Right lobe of liver (tissue), 4 donors: ENCODE data around the gene FURIN.

Experiments
- POLR2A ChIP-seq: fragments of 450-650 bp; IDR thresholded peaks from one replicate; pipeline ENCODE4 v1.6.1; 2017; ENCODE audit warnings: antibody characterized with exemption, mild to moderate bottlenecking
- TF ChIP-seq, protein P1 (sequence below), 4 donors: fragments of 200-600 bp in 3 of 4; fragments of 450-650 bp in 1 of 4; IDR thresholded peaks; one replicate each; pipeline versions ENCODE4 v1.5.1 to v1.8.0; 2016 to 2022; ENCODE audit warnings: antibody characterized with exemption in 4 of 4, mild to moderate bottlenecking in 2 of 4
- donor health status: DM: no; HTN: no; CAD: no.
- donor health status: DM: no; HTN: no; CAD: no.
- donor health status: DM: no; HTN: yes; CAD: no.

DNA sequence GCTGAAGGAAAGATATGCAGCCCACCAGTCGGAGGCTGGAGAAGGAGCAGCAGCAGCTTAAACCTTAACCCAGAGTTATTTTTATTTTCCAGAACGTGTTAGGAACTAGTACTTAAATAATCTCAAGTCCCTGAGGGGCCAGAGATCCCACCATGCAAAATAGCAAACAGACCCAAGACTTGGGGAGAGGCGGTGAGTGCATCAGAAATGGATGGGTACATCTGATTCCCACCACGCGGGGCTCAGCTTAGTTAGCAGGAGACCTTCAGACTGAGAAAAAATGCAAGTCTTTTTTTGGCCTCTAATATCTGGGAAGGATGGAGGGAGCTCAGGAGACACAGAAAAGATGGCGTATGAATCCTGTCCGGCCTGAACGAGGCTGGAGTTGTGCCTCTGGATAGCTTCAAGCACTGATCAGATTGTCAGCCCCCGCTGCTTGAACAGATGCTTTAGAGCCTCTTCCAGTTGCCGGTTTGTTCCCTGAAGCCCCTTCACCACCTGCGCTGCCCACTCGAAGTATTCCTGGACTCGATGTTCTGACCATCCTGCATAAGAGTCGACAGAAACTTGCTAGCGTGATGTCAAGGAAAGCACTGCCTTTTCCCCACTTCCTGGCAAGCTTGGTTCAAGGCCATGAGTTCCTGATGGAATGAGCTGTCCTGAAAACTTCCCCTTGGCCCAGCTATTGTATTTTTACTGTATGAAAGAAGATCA lies 62.6 kb downstream of the FURIN start:
- TF ChIP-seq, protein P1, sequence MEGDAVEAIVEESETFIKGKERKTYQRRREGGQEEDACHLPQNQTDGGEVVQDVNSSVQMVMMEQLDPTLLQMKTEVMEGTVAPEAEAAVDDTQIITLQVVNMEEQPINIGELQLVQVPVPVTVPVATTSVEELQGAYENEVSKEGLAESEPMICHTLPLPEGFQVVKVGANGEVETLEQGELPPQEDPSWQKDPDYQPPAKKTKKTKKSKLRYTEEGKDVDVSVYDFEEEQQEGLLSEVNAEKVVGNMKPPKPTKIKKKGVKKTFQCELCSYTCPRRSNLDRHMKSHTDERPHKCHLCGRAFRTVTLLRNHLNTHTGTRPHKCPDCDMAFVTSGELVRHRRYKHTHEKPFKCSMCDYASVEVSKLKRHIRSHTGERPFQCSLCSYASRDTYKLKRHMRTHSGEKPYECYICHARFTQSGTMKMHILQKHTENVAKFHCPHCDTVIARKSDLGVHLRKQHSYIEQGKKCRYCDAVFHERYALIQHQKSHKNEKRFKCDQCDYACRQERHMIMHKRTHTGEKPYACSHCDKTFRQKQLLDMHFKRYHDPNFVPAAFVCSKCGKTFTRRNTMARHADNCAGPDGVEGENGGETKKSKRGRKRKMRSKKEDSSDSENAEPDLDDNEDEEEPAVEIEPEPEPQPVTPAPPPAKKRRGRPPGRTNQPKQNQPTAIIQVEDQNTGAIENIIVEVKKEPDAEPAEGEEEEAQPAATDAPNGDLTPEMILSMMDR (IDR thresholded peaks at IDR 0.05): no peak
- TF ChIP-seq POLR2A: no peak
